GM18867 (cell line): ENCODE measurements around the gene SUPT20H.

Source experiments
- ATAC-seq: cut with Tn5 transposase; IDR thresholded peaks from one replicate; pipeline ENCODE4 v1.9.1; 2021; ENCODE audit warnings: mild to moderate bottlenecking, moderate library complexity; ENCODE audit not compliant: unreplicated experiment

Gene SUPT20H

DNA sequence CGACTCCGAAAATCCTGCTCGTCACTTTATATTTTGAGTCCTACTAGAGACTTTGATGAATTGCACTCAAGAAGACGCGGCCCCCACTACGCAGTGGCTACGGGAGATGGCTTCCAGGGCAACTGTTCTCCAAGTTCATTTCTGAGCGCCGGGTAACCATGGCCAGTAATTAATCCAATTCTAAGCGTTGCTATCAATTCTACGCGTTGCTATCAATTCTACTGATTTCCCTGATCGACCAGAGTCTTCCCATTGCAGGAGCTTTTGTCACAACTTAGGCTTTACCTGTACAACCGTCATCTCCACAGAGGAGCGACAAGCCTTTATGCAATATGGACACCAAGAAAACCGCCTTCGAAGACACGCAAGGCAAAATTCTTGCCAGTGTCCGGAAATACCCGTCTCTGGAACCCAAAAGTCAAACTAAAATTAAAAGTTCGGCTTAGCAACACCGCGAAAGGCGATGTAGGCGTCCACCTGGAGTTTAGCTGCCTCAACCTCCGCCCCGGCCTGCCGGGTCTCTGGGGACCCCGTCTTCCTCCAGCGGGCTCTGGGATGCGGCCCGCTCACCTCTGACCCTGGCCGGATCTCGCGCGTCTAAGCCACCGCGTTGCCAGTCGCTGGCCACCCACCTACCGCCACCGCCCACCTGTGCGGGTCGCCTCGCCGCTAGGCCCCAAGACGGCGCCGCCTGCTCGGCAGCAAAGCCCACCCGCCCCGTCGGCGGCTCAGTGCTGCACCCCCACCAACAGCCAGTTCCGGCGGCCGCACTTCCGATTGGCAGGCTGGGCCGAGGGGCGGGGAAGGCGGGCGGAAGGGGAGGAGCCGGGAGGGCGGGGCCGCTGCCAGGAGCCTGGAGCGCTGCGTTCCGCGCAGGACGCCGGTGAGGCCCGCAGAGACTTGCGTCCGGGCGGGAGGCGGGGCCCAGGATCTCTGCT, at the start of gene SUPT20H:
Gene SUPT20H, minus strand, starts transcription at position 779 of the 938 bp plus-strand sequence. CDS start 8,198 bp downstream, outside the sequence.
- ATAC-seq, result peak; percentile 97

DNA sequence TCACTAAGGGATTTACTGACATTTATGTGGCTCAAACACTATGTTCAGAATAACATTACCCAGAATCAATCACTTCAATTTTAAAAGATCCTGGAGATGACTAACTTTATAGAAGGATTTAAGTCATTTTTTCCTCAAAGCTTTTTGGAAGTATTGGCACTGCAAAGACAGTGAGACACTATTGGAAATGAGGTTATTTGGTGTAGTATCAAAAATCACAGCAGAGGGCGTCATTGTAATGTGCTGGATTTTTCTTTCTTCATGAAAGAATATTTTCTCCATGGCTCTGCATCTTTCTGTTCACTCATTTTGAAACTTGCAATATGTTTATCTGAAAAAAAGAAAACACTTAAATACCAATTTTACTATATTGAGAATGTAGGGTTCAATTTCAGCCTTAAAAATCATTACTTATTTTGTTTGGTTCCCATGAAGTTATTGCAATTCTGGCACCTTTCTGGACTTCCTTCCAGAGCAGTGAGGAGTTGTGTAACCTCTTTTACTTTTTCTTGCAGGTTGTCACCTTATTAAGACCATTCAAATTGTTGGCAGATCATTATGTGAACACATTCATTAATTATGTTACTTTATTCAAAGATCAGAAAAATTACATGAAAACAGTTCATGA, 49.7 kb upstream of the SUPT20H start:
- no peak for ATAC-seq

DNA sequence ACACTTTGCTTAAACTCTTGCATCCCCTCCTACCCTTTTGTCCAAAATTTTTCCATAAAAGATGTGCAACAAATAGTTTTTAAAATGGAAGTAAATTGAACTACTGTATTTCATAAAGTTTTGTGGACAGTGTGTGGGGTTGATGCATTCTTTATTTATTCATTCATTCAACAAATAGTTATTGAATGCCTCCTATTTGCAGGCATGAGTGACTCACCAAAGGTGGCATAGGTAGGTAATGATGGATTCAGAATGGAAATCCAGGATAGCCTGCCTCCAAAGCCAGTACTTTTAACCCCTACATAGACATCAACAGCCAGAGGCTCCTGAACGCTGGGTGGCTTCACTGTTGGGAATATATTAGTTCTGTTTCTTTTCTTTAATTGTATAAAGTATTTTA, 48.4 kb upstream of the SUPT20H start:
- ATAC-seq, result no peak

- ATAC-seq, result no peak
Measured at GRCh38 chr13:37107456-37107855, 48.0 kb upstream of the SUPT20H start.

GRCh38 chr13:37106642-37107041, 47.2 kb upstream of the SUPT20H start:
- ATAC-seq, result no peak

DNA sequence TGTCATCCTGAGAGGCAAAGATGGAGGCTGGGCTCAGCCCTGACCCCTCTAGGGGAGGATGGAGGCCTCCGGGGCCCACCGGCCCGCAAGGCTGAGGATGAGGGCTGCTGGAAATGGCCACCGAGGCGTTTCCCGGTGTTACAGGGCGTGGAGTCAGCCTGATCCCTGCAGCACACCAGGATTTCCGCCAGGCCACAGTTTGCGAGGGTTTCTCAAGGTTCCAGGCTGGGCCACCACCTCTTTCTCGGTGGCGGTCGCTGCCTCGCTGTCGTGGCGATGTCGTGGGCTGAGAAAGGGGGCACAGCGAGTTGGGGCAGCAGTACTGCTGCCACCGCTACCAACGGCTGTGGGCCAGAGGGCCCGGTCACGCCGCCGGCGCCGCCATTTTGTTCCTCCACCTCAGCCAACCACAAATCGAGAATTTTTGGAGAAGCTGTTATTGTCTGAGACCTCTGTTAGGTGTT, 45.8 kb upstream of the SUPT20H start, which contains the start of gene CSNK1A1L:
Gene CSNK1A1L, minus strand, starts transcription at position 414 of the 464 bp plus-strand sequence. Its CDS starts 408 bp downstream, at position 6.
- no peak for ATAC-seq

DNA sequence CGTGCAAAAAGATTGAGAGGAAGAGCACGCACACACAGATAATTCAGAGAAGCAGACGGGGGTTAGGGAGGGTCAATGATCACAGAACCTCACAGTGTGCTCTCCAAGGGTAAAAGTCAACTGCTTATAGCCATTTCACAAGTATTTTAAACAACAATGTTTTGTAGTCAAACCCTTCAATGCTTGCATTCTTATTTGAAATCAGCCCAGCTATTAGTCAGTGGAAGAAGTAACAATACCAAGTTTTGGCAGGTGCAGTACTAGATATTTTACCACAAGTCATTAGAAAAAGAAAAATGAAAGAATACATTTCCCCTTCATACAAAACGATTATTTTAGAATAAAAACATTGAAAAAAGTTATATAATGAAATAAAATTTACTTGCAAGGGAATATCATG, 43.4 kb upstream of the SUPT20H start:
- ATAC-seq, result no peak

GRCh38 chr13:37101201-37101600, 41.7 kb upstream of the SUPT20H start:
- ATAC-seq, result no peak

DNA sequence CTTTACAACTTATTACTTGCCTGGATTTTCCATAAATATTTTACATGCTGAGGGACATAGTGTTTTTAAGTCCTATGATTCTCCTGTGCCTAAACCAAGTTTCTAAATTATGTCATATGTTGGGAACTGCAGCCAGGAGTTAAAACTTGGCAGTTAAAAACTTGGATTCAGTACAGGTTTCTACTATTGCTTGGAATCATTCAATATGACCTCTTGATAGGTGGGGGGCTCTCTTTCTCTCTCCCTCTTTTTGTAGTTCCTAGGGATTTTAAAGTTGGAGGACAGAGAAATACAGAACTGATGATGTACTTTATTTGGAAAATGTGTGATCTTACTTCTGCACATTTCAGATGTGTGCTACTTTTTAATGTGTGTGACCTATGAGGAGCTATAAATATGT, 41.2 kb upstream of the SUPT20H start:
- ATAC-seq, result no peak

- no peak for ATAC-seq
Measured at GRCh38 chr13:37097076-37097475, 37.6 kb upstream of the SUPT20H start.

DNA sequence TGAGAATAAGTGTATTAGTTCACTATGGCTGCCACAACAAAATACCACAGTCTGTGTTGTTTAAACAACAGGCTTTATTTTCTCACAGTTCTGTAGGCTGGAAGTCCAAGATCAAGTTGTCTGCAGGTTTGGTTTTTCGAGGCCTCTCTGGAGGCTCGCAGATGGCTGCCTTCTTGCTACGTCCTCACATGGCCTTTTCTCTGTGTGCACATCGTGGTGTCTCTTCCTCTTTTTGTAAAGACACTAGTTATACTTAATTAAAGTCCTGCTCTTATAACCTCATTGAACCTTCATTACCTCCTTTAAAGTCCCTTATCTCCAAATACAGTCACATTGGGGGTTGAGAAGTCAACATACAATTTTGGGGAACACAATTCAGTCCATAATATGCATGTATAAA, 35.4 kb upstream of the SUPT20H start:
- no peak for ATAC-seq

GRCh38 chr13:37094099-37094498, 34.6 kb upstream of the SUPT20H start:
- no peak for ATAC-seq

- ATAC-seq, result no peak
Measured at GRCh38 chr13:37091835-37092234, 32.3 kb upstream of the SUPT20H start.

DNA sequence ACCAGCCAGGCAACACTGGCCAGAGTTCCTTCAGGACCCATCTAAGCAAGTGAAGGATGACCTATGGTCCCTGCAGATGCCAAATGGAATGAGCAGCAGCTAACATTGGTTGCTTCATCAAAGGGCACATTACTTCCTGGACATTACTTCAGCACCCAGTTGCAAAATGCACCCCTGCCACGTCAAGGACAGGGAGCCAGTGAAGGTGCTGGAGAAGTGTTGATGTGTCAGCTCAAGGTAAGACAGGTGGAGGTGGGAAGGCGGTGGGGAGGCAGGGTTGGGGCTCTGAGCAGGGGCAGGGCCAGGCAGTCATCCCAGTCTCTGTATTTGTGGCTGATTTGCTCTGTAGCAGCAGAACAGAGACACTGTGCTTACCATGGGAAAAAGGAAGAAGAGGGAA, 31.4 kb upstream of the SUPT20H start:
- no peak for ATAC-seq

DNA sequence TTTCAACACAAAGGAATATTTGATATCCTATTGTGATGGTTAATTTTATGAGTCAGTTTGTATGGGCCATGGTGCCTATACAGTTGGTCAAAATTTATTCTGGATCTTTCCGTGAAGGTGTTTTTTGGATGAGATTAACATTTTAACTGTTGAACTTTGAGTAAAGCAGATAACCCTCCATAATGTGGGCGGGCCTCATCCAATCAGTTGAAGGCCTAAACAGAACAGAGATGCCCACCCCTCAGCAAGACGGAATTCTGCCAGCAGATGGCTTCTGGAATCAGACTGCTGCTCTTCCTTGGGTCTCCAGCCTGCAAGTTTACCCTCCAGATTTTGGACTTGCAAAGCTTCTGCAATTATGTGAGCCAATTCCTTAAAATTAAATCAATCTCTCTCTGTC, 30.0 kb upstream of the SUPT20H start:
- ATAC-seq, result no peak

DNA sequence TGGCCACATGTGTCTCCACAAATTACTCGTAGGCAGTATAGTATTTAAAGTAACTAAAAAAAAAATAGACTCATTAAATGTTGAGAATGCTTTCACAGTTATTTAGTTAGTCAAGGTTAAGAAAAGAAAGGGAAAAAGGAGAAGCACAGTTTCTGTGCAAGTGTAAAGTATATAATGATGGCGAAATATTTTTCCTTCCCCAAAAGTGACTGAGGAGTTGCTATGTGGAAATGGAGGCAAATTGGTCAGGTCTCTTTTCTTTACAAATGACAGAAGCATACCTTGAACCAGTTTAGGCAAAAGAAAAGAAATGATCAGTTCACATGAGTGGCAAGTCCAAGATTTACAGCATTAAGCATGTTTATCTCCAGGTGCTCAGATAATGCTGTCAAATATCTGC, 28.0 kb upstream of the SUPT20H start:
- ATAC-seq, result no peak

DNA sequence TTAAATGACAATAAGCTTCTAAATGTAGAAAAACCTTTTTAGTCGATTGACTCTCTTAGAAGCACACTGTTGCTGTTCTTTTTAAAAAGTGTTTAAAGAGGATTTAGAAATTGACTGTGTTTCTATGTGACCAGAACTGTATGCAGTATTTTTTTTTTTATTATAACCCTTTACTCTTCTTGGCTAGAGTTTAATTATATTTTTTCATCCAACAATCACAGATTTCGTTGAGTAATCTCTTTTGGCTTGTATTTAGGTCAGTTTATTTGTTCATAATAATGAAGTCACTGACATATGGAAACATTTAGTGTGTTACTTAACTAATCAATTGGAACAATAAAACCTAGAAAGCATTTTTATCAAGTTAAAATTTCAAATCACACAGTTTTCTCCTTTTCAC, 26.1 kb upstream of the SUPT20H start:
- no peak for ATAC-seq

DNA sequence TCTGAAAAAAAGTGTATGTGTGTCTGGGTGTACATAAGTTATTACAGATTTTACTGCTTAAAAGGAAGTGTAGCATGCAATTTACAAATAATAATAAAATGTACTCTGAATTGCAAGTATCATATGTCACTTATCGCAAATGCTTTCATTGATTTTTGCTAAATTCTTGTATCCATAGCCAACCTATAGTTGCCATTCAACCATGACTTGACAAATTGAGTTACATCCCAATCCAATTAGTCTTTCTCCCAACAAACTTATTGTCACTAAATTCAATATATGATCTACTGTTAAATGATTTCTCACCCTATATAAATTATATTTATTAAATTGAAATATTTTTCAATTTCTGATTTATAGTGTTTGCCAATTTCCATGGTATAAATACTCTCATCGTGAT, 17.3 kb upstream of the SUPT20H start:
- ATAC-seq, result no peak

GRCh38 chr13:37075164-37075563, 15.7 kb upstream of the SUPT20H start:
- no peak for ATAC-seq

DNA sequence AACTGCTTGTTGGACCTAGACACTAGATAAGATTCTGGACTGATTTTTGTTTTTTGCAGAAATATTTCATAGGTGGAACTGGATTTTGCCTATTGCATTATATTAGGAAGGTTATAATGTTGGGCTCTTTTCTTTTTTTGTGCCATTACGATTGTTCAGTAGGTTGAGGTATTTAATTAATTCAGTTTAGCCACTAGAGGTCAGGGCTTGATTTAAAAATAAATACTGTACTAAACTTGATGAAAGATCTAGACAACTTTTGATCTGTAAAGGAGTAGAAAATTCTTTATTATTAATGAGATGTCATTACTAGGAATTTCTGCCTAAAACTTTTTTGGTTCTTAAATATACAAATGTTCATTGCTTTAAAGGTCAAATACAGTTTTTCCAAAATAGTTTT, 15.2 kb upstream of the SUPT20H start:
- ATAC-seq, result peak; percentile 54

GRCh38 chr13:37072024-37072423, 12.5 kb upstream of the SUPT20H start:
- no peak for ATAC-seq

GRCh38 chr13:37070956-37071355, 11.5 kb upstream of the SUPT20H start:
- ATAC-seq, result no peak
